ENCODE data around the gene POMGNT1. TPM values are rescaled to one million over a fixed set of nuclear protein-coding genes. Genes with fewer than 3 reads are reported as not detected.
A peak's percentile ranks its signal among the peaks of the same experiment; 100 is the strongest.

The POMGNT1 gene
- total RNA-seq, 1 donor from 2014 or later = 96.9 TPM

DNA sequence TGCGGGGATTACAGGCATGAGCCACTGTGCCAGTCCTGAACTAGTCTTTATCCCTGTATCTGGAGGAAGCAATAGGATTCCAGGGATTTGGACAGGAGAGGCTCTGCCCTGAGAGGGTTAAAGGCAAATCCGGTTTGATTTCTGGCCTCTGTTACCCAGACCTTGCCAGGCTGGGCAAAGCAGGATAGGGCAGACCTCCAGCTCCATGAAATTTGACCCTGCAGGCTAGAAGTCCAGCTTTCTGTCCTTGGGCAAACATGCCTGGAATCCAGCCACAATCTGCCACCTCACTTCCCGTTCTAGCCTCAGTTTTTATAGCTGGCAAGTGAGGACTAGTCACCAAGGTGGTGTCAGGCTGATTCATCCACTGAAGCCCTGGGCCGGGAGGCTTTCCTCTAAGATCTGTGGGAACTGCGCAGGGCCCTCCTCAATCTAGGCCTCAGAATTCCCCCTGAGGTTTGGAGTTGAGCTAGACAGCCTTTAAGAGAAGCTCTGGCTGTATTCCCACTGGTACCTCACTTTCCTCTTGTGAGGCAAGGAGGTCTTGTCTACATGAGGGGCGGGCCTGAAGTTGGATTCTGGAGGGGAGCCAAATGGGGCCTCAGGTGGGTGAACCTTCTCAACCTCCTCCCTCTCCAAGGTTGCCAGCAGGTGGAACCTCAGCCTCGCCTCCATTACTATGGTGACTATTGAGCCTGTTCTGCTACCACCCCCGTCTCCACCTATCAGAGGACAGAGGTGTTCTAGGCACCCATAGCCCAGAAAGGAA, 15.0 kb downstream of the POMGNT1 start:
- peak; percentile 97 for DNase-seq (ENCODE audit: low read depth)
- Histone ChIP-seq H3K27me3 (ENCODE audit: control insufficient read depth, insufficient read depth, low read length) (no peaks in the 10 kb centered on the region), H3K4me3 (ENCODE audit: low read depth, low read length) (no peak overlapping the region), H3K36me3 (ENCODE audit: control insufficient read depth, insufficient read depth, low read length) (peaks cover 2% of the 10 kb centered on the region)
- TF ChIP-seq, protein P1, sequence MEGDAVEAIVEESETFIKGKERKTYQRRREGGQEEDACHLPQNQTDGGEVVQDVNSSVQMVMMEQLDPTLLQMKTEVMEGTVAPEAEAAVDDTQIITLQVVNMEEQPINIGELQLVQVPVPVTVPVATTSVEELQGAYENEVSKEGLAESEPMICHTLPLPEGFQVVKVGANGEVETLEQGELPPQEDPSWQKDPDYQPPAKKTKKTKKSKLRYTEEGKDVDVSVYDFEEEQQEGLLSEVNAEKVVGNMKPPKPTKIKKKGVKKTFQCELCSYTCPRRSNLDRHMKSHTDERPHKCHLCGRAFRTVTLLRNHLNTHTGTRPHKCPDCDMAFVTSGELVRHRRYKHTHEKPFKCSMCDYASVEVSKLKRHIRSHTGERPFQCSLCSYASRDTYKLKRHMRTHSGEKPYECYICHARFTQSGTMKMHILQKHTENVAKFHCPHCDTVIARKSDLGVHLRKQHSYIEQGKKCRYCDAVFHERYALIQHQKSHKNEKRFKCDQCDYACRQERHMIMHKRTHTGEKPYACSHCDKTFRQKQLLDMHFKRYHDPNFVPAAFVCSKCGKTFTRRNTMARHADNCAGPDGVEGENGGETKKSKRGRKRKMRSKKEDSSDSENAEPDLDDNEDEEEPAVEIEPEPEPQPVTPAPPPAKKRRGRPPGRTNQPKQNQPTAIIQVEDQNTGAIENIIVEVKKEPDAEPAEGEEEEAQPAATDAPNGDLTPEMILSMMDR (IDR thresholded peaks at IDR 0.05; ENCODE audit: insufficient read depth, low read length, poor library complexity, severe bottlenecking) = no peak

DNA sequence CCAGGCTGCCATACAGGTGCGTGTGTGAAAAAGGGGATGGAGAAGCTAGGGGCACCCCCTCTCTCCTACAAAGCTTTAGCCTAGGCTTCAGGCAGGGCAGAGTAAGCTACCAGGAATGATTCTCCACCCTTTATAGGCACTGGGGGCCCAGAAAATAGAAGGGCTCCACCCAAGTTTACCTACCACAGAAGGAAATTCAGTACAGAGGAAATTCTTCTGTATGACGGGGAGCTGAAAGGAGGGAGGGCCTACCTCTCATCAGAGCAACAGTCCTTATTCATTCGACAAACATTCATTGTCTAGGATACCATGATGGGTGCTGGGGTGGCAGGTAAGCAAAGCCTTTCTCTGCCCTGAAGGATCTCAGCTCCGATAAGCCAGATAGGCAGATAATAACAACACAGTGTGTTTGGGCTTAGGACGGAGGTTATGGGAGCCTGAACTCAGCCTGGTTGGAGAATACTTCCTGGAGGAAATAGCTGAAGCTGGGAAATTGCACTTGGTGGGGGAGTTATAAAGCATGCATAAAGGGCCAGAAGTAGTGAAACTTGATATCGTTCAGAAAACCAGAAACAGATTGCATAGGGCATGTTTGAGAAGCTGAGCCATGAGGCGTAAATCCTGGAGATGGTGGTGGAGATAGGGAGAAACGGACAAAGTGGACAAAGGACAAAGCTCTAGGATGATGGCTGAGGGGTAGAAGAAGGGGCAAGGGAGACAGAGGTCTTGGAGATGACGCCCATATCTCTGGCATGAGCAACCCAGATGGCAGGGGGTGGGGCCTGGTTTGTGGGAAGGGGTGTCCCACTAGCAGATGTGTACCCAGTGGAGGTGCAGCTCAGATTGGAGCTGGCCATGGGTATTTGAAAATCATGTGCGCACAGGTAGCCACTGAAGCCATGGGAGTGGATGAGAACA, 16.6 kb downstream of the POMGNT1 start:
- TF ChIP-seq, protein P1 (IDR thresholded peaks at IDR 0.05; ENCODE audit: insufficient read depth, low read length, poor library complexity, severe bottlenecking) = no peak
- no peak overlapping the region for H3K4me3 ChIP-seq (ENCODE audit: low read depth, low read length)
- no peaks in the 10 kb centered on the region for H3K27me3 ChIP-seq (ENCODE audit: control insufficient read depth, insufficient read depth, low read length)
- DNase-seq (ENCODE audit: low read depth) = no peak
- no peaks in the 10 kb centered on the region for H3K36me3 ChIP-seq (ENCODE audit: control insufficient read depth, insufficient read depth, low read length)

DNA sequence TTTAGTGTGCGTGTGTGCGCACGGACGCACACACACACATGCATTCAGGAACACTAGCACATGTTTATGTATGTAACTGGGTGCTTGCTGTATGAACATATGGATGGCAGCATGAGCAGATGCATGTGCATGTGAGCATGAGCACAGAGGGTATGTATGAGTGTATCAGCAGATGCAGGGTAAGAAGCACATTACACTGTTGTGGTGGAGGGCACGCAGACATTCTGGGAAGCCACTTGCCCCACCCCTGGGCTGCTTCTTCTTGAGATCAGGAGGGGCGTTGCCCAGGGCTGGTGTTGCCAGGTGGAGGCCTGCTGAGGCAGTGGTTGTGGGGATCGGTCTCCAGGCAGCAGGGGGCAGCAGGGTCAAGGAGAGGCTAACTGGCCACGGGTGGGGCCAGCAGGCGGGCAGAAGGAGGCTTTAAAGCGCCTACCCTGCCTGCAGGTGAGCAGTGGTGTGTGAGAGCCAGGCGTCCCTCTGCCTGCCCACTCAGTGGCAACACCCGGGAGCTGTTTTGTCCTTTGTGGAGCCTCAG, 18.1 kb downstream of the POMGNT1 start:
- no peak for DNase-seq (ENCODE audit: low read depth)
- no peaks in the 10 kb centered on the region for H3K36me3 ChIP-seq (ENCODE audit: control insufficient read depth, insufficient read depth, low read length)
- no peak overlapping the region for H3K4me3 ChIP-seq (ENCODE audit: low read depth, low read length)
- H3K27me3 ChIP-seq (ENCODE audit: control insufficient read depth, insufficient read depth, low read length) = no peaks in the 10 kb centered on the region
- TF ChIP-seq, protein P1 (IDR thresholded peaks at IDR 0.05; ENCODE audit: insufficient read depth, low read length, poor library complexity, severe bottlenecking) = no peak

DNA sequence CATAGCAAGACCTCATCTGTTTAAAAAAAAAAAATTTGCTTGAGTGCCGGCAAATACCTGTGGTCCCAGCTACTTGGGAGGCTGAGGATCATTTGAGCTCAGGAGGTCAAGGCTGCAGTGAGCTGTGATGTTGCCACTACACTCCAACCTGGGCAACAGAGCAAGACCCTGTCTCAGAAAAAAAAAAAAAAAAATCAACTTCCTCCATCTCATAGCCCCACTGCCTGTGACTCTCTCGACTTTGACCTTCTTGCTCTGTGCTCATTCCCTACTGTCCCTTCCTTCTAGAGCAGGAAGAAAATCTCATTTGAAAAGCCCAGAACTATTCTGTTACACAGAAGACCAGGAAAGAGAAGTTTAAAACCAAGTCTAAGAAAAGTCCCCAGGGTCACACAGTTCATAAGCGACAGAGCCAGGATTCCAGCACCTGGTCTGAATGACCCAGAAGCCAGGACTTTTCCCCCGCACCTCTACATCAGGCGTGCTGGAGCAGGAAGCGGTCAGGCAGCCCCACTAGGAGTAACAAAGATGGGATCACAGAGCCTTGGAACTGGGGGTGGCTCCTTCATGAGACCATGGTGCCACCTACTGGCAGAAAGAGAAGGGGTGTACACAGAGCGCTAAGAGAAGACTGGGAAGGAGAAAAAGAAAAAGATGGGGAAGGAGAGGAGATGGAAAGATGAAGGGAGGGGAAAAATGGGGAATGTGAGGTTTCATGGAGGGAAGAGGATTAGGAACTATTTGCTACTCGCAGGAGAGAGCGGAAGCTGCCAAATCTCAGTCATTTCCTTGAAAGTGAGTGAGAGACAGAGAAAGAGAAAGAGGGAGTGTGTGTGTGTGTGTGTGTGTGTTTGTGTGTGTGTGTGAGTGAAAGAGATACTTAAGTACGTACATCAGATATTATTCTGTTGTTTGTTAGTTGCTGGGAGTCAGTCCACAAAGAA, 18.8 kb downstream of the POMGNT1 start:
- TF ChIP-seq, protein P1 (IDR thresholded peaks at IDR 0.05; ENCODE audit: insufficient read depth, low read length, poor library complexity, severe bottlenecking) = peak; percentile 93
- H3K36me3 ChIP-seq (ENCODE audit: control insufficient read depth, insufficient read depth, low read length) = no peaks in the 10 kb centered on the region
- H3K27me3 ChIP-seq (ENCODE audit: control insufficient read depth, insufficient read depth, low read length) = no peaks in the 10 kb centered on the region
- no peak for DNase-seq (ENCODE audit: low read depth)
- no peak overlapping the region for H3K4me3 ChIP-seq (ENCODE audit: low read depth, low read length)

- no peak for DNase-seq (ENCODE audit: low read depth)
- Histone ChIP-seq H3K27me3 (ENCODE audit: control insufficient read depth, insufficient read depth, low read length) (no peaks in the 10 kb centered on the region), H3K36me3 (ENCODE audit: control insufficient read depth, insufficient read depth, low read length) (no peaks in the 10 kb centered on the region), H3K4me3 (ENCODE audit: low read depth, low read length) (no peak within 1 kb of the TSS)
- TF ChIP-seq, protein P1 (IDR thresholded peaks at IDR 0.05; ENCODE audit: insufficient read depth, low read length, poor library complexity, severe bottlenecking) = no peak
Observed at GRCh38 chr1:46176211-46176865, 21.9 kb downstream of the POMGNT1 start, which contains the start of gene P3R3URF. P3R3URF (minus strand) TSS chr1:46176488; CDS start chr1:46176471, 17 bp downstream.

All from kidney epithelial cell (primary cell).